Islet of Langerhans (tissue), 1 donor: ENCODE measurements around the gene ZG16.
"Not testable (repeated sequence)": the region's sequence is repeated elsewhere in the genome, so short reads cannot be mapped to it uniquely, and the experiment has no call there.

ENCODE experiments used
- FAIRE-seq: peaks from one replicate; lab custom pipeline; 2011; peaks lifted over from hg19 to GRCh38; lab: Jason Lieb, UNC

The ZG16 gene

DNA sequence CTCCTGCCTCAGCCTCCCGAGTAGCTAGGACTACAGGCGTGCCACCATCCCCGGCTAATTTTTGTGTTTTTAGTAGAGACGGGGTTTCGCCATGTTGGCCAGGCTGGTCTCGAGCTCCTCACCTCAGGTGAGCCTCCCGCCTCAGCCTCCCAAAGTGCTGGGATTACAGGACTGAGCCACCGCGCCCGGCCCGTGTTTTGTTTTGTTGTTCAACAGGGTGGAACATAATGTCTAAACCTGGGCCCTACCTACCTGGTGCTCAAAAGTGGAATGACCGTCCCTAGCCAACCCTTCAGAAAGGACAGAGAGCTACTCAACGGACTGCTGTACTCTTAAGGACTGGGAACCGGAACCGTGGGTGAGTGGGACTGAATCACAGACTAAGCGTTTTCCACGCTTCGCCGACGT is 11.7 kb downstream of the ZG16 start:
- FAIRE-seq, result no peak

DNA sequence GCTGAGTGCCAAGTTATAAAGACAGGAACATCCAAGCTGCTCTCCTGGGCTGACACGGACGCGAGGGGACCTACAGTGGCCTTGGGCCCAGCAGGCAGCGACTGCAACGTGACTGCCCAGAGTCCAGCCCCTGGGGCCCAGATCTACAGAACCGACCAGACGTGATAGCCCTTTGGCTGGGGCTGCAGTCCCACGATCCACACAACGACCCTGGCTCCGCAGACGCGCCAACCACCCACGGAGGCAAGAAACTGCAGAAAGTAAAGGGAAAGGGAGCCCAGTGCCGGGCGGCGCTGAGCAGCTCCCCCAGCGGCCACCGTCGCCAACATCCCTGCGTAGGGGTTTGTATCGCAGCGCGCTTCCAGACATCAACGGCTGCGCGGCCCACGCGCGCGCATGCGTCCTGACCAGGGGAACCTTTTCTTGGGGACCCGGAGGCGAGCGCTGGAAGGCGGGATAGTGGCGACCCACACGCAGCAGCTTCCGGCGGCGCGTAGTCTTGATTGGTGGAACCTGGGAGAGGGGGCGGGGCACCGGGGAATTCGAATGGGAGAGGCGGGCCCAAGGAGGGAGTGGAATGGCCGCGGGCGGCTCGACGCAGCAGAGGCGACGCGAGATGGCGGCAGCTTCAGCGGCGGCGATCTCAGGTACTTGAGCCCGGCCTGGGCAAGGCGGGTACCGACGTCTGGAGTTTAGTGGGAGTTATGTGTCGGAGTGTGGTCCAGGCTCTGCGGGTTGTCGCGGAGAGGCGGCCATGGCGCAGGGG is 12.3 kb downstream of the ZG16 start, which contains the start of gene KIF22:
KIF22 (plus strand) TSS at position 569 of the 766 bp plus-strand sequence; CDS start at position 578, 9 bp downstream.
- FAIRE-seq, result no peak

- FAIRE-seq, result no peak
Observed at GRCh38 chr16:29790949-29791844, 13.1 kb downstream of the ZG16 start.

DNA sequence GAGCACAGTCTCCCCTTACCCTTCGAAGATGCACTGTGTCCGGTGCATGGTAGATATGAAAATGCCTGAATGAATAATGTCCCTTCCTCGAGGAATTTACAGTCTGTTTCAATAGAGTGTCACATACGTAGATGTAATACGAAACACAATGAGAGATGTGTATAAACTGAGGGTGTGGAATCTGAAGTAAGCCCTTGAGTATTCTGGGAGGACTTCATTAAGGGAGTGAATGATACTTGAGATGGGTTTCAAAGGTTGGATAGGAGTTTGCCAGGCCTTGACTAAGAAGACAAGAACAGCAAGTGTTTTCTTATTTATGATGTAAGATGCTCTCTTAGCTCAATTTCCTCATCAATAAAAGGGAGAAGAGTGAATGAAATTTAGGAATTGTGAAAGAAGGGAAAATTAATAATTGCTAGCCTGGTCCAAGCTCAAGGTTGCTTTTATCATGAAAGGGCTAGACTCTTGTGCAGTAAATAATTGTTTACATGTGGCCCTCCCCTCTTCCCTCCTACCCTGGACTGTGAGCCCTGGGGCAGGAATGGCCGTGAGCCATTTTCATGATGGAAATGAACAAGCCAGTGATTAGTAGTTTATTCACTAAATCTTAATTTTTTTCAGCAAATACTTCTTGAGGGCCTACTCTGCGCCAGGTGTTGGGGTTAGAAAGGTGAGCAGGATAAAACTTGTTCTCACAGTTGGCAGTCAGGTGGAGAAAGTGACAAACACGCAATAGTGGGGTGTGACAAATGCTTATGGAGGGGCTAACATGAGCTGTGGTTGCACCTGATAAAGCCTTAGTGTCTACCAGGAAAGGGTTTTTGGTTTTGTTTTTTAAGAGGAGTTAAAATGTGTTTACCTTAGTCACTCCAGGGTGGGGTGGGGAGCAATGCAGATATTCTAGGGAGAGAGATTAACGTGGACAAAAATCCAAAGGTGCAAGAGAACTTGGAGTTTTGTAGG is 14.1 kb downstream of the ZG16 start:
- no peak for FAIRE-seq

DNA sequence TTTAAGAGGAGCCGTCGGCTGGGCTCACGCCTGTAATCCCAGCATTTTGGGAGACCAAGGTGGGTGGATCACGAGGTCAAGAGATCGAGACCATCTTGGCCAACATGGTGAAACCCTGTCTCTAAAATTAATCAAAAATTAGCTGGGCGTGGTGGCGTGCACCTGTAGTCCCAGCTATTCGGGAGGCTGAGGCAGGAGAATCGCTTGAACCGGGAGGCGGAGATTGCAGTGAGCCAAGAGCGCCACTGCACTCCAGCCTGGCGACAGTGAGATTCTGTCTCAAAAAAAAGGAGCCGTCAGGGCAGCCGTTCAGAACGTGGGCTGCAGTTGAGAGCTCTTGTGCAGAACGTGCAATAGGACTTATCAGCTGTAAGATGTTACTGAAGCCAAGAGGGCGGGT is 15.1 kb downstream of the ZG16 start:
- not testable (repeated sequence) for FAIRE-seq

GRCh38 chr16:29794231-29794710 is 16.2 kb downstream of the ZG16 start:
- no peak for FAIRE-seq

DNA sequence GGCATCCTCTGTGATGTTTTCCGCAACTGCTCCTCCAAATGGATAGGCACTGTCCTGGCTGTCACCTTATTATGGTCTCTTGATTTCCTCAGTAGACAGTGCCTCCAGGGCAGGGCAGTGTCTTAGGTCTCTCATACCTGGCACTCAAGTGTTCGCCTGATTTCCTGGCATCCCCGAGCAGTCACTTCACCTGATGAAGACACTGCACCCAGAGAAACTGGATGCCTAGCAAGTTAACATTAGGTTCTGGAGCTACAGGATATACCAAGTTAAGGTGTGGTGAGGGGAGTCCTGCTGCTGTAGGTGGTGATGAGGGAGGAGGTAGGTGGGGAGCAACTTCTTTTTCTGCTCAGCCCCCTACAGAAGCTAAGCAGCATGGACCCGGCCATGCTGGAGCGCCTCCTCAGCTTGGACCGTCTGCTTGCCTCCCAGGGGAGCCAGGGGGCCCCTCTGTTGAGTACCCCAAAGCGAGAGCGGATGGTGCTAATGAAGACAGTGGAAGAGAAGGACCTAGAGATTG is 24.4 kb downstream of the ZG16 start:
- no peak for FAIRE-seq

GRCh38 chr16:29804020-29804419 is 26.0 kb downstream of the ZG16 start:
- FAIRE-seq, result no peak

GRCh38 chr16:29804455-29805231 is 26.6 kb downstream of the ZG16 start:
- FAIRE-seq, result no peak

DNA sequence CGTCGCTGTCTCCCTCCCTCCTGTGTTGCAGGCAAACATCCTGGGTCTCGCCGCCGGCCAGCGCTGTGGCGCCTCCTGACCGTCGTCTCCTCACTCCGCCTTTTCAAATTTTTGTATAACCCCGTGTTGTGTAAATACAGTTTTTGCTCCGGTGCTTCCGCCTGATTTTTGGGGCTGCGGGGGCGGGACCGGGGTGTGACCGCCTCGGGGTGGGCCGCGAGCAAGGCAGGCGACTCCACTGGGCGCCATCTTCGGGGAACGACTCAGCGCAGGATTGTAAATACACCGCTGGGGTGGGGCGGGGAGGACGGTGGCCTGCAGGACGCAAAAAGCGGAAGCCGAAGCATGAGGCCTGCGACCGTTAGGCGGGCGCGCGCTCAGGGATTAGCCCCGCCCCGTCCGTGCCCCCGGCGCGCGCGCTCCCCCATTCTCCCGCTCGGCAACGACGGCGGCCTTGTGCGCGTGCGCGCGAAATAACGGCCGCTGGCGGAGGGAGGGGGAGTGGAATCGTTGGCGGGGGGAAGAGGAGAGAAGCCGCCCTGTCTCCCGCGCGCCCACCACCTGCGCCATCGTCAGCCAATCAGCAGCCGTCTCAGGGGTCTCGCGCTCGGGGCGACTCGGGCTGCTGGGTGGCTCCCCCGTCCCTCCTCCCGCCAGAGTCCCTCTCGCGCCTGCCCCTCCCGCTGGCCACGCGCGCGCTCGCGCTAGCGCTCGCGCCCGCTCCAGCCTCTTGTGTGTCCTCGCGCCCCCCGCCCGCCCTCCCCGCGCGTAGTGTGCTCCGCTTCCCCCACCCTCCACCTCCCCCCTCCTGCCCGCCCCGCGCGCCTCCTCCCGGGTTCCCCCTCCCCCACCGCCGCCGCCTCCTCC is 27.4 kb downstream of the ZG16 start:
- no peak for FAIRE-seq

GRCh38 chr16:29806099-29806579 is 28.1 kb downstream of the ZG16 start, which contains the start of gene MAZ:
Gene MAZ, plus strand, starts transcription at chr16:29806529. Its CDS starts 173 bp downstream, at chr16:29806702.
- FAIRE-seq, result no peak

DNA sequence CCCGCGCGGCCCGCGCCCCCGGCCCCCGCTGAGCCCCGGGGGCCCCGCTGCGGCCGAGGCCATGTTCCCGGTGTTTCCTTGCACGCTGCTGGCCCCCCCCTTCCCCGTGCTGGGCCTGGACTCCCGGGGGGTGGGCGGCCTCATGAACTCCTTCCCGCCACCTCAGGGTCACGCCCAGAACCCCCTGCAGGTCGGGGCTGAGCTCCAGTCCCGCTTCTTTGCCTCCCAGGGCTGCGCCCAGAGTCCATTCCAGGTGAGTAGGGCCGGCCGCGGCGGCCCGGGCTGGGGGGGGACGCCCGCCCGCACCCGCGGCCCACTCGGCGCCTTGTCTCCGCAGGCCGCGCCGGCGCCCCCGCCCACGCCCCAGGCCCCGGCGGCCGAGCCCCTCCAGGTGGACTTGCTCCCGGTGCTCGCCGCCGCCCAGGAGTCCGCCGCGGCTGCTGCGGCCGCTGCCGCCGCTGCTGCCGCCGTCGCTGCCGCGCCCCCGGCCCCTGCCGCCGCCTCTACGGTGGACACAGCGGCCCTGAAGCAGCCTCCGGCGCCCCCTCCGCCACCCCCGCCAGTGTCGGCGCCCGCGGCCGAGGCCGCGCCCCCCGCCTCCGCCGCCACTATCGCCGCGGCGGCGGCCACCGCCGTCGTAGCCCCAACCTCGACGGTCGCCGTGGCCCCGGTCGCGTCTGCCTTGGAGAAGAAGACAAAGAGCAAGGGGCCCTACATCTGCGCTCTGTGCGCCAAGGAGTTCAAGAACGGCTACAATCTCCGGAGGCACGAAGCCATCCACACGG is 28.8 kb downstream of the ZG16 start:
- no peak for FAIRE-seq

DNA sequence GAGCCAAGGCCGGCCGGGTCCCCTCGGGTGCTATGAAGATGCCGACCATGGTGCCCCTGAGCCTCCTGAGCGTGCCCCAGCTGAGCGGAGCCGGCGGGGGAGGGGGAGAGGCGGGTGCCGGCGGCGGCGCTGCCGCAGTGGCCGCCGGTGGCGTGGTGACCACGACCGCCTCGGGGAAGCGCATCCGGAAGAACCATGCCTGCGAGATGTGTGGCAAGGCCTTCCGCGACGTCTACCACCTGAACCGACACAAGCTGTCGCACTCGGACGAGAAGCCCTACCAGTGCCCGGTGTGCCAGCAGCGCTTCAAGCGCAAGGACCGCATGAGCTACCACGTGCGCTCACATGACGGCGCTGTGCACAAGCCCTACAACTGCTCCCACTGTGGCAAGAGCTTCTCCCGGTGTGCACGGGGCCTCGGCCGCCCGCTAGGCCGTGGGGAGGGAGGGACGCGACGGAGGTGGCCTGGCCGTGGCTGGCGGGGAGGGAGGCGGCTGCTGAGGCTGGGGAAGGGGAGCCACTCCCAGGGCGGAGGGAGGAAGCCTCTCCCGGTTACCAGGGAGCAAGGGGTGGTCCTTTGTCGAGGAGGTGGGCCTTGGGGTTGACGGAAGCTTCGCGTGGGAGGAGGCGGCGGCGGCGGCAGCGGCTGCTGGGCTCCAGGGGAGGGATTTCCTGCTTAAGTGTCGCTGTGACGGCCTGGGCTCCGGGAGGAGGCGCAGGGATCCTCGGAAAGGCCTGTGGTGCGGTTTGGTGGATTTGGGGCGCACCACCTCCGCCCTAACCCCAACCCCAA is 29.6 kb downstream of the ZG16 start:
- FAIRE-seq, result no peak

GRCh38 chr16:29808219-29808900 is 30.3 kb downstream of the ZG16 start:
- no peak for FAIRE-seq

DNA sequence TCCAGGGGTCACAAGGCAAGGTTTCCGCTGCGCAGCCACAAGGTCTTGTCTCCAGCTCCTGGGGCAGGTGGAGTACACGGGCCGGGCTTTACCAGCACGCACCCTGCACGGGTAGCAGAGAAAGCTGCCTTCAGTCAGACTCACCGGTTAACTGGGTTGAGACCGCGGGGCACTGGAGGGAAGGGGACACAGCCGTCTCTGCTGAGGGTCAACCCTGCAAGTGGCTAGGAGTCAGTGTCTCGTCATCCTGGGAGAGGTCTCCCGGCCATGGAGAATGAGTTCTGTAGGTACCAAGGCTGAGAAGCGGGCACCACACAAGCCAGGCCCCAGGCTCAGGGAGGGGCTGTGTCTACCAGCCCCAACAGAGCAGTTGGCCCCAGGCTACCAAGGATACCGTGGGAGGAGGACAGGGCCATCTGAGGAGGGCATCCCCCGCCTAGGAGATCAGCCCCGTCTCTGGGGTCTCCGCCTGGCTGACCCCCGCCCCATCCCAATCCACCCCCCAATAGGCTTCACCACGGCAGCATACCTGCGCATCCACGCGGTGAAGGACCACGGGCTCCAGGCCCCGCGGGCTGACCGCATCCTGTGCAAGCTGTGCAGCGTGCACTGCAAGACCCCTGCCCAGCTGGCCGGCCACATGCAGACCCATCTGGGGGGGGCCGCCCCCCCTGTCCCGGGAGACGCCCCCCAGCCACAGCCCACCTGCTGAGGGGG is 31.1 kb downstream of the ZG16 start:
- FAIRE-seq, result no peak

GRCh38 chr16:29809850-29810698 is 32.0 kb downstream of the ZG16 start:
- FAIRE-seq, result no peak
